Dermis blood vessel endothelial cell (primary cell): ENCODE measurements around the gene ALG8. TPM values are rescaled to one million over a fixed set of nuclear protein-coding genes. Genes with fewer than 3 reads are reported as not detected.
"Not testable (repeated sequence)": the region's sequence is repeated elsewhere in the genome, so short reads cannot be mapped to it uniquely, and the experiment has no call there.

ENCODE experiments used
- DNase-seq: peaks from one replicate; pipeline ENCODE4 v3.0.0; 2010
- total RNA-seq: library from RNA; depleted of rRNA; stranded (reverse); fragments of >200 nt; gene quantifications from 2 replicates; pipeline ENCODE4 v1.2.3, GENCODE V29; 2014

The ALG8 gene
- total RNA-seq, 1 donor from 2014 or later, result 17.9 TPM

DNA sequence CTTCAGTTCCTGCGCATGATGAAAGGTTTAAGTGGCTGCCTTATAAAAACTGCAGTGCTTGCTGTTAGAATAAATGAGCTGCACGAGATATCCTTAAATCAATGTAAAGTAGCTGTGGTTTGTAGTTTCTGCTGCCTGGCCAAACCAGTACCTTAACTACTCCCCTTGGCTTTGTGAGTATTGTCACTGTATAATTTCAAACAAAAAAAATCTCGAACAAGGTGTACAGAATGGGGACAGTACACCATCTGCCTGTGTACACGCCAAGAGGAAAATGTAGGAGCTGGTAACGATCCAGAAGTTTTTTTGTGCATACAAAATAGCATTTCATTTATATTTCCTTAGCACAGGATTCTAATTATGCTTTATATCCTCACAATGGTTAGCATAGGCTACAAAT, 39.2 kb downstream of the ALG8 start:
- no peak for DNase-seq

DNA sequence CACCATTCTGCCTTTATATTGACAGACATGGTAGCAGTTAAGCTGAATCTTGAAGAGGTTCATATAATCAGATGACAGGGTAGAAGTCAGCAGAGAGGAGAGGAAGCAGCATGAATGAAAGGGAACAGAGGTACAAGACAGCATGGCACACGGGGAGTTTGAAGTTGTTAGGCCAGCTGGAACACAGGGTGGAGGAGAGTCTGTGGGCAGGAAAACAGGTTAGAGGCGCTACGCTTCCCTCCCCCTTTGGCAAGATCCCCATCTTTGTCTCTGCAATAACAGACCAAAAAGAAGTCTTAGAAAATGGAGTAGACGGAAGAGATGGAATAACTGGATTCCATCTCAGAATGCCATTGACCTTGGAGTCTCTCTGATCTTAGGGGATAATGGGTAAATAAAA, 39.8 kb downstream of the ALG8 start:
- no peak for DNase-seq

GRCh38 chr11:78097666-78098385, 41.6 kb downstream of the ALG8 start:
- no peak for DNase-seq

DNA sequence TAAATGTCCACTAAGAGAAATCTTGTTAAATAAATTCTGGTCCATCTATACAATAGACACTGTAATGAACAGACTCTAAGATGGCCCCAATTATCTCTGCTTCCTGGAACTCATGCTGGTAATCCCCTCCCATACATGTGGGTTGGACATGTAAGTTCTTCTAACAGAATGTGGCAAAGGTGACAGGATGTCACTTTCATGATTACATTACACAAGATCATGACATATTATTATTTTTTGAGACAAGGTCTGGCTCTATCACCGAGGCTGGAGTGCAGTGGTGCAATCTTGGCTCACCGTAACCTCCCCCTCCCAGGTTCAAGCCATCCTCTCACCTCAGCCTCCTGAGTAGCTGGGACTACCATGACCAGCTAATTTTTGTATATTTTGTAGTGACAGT, 45.2 kb downstream of the ALG8 start:
- no peak for DNase-seq

DNA sequence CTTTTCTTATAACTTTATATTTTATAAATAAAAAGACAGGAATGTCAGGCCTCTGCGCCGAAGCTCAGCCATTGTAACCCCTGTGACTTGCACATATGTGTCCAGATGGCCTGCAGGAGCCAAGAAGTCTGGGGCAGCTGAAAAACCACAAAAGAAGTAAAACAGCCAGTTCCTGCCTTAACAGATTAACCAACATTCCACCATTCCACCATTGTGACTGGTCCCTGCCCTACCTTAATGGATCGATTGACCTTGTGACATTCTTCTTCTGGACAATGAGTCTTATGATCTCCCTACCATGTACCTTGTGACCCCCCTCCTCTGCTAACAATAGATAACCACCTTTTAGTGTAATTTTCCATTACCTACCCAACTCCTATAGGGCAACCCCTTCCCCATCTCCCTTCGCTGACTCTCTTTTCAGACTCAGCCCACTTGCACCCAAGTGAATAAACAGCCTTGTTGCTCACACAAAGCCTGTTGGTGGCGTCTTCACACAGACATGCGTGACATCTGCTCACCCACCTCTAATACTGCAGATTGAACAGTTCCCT, 52.8 kb downstream of the ALG8 start:
- not testable (repeated sequence) for DNase-seq

DNA sequence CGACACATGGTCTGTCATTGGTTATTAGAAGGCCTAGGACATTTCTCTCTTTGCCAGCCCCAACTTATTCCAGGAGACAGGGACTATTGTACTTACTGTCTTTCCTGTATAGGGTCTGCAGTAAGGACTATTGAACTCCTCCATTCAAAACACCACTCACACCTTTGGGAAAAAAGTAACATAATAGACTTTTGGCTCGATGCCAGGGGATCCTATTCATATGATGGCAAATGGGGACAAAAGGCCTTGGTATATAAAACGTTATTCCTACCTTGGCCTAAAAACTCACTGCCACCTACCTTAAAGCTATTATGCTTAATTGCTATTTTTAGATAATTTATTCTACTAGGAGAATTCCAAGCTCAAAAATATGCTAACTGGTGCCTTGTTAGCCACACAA, 53.5 kb downstream of the ALG8 start:
- no peak for DNase-seq

GRCh38 chr11:78084506-78084905, 54.9 kb downstream of the ALG8 start:
- not testable (repeated sequence) for DNase-seq

DNA sequence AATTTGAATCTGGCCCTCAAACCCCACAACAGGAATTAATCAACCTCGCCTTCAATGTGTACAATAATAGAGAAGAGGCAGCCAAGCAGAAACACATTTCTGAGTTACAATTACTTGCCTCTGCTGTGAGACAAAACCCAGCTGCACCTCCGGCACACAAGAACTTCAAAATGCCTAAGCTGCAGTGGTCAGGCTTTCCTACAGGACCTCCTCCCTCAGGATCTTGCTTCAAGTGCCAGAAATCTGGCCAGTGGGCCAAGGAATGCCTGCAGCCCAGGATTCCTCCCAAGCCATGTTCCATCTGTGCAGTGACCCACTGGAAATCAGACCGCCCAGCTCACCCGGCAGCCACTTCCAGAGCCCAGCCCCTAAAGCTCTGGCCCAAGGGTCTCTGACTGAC, 56.4 kb downstream of the ALG8 start:
- no peak for DNase-seq

GRCh38 chr11:78082146-78082545, 57.3 kb downstream of the ALG8 start:
- no peak for DNase-seq

DNA sequence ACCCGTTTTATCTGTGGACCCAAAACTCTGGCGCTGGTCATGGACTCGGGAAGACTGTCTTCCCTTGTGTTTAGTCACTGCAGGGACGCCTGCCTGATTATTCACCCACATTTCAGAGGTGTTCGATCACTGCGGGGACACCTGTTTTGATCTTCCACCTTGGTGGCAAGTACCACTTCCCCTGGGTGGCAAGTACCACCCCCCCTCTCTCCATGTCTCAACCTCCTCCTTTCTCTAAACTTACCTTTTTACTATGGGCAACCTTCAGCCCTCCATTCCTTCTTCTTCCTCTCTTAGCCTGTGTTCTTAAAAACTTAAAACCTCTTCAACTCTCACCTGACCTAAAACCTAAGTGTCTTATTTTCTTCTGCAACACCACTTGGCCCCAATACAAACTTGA, 57.8 kb downstream of the ALG8 start:
- no peak for DNase-seq

DNA sequence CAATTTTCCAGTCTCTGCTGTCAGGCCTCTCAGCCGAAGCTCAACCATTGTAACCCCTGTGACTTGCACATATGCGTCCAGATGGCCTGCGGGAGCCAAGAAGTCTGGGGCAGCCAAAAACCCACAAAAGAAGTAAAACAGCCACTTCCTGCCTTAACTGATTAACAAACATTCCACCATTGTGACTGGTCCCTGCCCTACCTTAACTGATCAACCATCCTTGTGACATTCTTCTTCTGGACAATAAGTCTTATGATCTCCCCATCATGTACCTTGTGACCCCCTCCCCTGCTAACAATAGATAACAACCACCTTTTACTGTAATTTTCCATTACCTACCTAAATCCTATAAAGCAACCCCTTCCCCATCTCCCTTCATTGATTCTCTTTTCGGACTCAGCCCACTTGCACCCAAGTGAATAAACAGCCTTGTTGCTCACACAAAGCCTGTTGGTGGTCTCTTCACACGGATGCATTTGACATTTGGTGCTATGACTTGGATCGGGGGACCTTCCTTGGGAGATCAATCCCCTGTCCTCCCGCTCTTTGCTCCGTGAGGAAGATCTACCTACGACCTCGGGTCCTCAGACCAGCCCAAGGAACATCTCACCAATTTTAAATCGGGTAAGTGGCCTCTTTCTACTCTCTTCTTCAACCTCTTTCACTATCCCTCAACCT, 58.5 kb downstream of the ALG8 start:
- peak; percentile 57 for DNase-seq

DNA sequence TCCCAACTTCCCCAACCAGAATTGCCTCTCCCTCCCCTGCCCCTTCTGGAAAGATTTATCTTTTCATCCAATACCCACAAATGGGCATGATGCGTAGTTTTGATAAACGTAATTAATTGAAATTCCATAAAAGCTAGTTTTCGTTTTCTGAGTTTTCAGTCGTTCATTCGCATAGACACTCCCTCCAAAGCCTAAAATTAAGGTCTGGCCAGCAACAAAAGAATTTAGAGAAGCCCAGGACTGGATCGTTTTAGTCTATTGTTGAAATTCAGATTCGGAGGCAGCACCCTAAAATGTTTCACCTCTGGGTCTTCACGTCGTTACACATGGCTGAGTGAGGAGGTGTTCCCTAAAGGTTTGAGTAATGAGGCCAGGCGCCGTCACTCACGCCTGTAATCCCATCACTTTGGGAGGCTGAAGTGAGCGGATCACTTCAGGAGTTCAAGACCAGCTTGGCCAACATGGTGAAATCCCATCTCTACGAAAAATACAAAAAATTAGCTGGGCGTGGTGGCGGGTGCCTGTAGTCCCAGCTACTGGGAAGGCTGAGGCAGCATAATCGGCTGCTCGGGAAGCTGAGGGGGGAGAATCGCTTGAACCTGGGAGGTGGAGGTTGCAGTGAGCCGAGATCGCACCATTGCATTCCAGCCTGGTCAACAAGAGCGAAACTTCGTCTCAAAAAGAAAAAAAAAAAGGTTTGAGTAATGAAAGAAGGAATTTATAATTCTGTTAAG, 59.2 kb downstream of the ALG8 start:
- DNase-seq, result no peak

DNA sequence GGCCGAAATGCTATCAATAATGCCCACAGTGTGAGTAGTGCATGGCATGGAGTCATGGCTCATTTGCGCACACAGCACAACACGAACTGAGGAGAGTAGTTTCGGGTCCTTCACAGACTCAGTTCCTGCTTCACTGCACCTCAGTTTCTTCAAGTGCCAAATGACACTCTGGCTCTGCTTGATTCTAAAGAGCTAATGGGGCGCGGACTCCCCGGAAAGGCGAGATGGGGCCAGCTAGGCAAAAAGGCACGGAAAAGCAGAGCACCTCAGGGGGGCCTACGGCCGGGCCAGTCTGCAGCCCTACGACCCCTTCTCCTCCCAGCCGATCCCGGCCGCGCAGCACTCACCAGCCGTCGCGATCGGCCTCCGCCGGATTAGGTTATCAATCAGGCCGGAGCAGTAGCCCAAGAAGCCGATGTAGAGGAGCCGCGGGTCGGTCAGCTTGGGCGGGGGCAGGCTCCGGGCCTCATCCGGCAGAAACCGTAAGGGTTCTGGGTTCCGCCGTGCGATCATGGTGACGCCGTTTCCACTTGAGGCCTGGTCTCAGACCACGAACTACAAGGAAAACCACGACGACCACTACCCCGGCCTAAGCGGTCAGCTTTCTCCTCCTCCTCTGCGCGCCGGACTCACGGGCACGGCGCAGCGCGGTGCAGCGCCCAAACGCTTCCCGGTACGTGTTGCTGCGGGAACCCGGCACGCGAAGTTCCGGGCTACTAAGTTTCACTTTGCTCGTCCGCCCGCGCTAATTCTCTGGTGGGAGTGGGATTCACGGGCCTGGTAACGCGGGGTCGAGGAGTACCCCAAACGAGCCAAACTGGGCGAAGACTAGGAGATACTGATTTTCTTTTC, 60.0 kb downstream of the ALG8 start, which contains the start of gene NDUFC2:
Gene NDUFC2, minus strand, starts transcription at position 631 of the 852 bp plus-strand sequence. Its CDS starts 118 bp downstream, at position 513.
- DNase-seq, result peak; percentile 91

DNA sequence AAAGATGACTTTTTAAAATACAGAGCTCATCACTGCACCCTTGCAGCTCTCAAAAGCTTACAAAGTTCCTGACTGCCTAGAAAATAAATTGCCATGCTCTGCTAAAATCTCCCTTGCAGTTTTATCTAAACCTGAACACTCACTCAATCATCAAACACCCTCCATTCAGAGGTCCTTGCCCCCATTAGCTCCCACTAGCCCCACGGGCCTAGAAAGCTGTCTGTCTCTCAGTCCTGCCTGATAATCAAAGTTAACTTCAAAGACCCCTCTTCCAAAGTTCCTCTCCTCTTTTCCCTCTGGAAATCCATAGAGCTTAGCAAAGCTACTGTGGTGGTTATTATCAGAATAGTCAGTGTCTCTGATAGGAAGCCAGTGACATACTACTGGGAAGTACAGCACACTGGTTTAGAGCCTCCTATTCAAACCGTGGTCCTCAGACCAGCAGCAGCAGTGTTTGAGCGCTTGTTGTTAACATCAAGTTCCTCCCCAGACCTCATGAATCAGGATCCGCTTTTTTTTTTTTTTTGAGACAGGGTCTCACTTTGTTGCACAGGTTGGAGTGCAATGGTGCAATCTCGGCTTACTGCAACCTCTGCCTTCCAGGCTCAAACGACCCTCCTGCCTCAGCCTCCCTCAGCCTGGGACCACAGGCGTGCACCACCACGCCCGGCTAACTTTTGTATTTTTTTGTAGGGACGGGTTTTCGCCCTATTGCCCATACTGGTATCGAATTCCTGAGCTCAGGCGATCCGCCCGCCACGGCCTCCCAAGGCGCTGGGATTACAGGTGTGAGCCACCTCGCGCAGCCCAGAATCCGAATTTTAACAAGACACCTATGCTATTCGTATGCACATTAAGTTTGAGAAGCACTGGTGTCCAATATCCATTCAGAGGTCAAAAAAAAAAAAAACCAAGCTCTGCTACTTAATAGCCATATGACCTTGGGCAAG, 60.9 kb downstream of the ALG8 start:
- peak; percentile 12 for DNase-seq

DNA sequence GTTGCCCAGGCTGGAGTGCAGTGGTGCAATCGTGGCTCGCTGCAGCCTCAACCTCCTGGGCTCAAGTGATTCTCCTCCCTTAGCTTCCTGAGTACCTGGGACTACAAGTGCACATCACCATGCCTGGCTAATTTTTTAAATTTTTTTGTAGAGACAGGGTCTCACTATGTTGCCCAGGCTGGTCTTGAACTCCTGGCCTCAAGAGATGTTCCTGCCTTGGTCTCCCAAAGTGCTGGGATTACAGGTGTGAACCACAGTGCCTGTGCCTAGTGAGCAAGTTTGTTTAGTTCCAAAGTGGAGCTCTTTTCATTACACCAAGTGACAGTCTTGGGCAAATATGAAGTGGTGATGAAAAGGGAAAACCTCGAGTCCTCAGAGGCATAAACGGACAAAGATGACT, 61.8 kb downstream of the ALG8 start:
- not testable (repeated sequence) for DNase-seq

GRCh38 chr11:78076733-78077403, 62.6 kb downstream of the ALG8 start:
- no peak for DNase-seq

DNA sequence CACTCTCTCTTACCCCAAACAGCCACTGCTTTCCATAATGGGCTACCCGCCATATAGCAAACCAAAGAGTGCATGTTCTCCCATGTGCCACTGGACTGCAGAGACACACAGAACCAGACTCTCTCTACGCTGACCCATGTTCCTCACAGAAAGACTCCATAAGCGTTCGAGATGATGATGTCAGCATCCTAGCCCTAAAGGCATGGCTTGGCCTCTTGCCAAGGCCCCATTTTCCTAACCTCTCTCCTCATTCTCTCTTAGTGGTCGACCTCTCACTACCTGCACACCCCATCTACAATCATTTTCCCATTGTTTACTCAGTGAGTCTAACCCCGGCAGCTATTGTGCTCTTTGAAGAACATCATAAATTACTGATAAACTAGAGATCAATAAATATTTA, 64.7 kb downstream of the ALG8 start:
- peak; percentile 33 for DNase-seq

DNA sequence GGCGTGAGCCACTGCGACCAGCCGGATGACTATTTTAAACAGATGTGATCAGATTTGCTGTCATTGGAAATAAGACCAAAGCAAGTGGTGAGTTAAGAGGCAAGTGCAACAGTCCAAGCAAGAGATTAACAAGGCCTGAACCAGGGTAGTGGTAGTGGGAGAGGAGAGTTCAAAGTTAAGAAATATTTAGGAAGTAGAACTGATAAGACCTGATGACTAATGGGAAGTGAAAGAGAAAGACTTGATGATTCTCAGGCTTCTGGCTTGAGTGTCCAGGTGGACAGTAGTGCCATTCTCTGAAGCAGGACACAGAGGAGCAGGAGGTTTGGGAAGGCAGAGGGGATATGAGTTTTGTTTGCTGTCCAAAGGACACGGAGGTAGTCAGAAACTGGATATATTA, 67.0 kb downstream of the ALG8 start:
- DNase-seq, result no peak

DNA sequence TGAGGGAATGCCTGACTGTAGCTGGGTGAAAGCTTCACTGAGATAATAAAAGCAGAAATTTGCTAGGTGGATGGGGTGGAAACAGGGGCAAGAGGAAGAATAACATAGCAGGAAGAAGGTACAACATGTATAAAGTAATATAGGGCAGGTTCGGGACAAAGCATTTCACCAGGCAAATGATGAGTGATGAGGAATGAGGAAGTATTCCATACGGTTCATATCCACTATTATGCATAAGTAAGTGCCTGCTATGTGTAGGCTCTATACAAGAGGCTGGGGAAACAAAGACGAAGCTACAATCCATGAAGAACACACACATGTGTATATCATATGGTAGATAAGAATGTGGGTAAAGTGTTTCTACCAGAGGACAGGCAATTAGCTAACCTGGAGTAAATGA, 67.7 kb downstream of the ALG8 start:
- no peak for DNase-seq

DNA sequence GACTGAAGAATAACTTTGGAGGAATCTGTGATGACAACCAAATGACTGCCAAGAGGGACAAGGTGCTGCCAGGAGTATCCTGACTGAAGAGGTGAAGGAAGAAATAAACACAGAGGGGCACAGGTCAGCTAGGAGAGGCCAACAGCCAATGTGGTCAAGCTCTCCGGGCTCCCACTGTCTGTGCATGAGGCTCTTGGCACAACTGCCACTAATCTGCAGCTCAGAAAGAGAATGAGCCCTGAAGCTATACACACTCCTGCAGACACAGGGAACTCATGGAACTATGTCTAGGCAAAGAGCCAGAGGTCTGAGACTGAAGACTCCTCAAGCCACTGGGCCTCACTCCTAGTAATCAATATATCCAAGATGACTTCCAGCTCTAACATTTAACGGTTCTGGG, 68.8 kb downstream of the ALG8 start:
- DNase-seq, result no peak

GRCh38 chr11:78069465-78069864, 70.0 kb downstream of the ALG8 start:
- peak; percentile 44 for DNase-seq
